ENCODE measurements around the gene PCCA.

Gene PCCA

DNA sequence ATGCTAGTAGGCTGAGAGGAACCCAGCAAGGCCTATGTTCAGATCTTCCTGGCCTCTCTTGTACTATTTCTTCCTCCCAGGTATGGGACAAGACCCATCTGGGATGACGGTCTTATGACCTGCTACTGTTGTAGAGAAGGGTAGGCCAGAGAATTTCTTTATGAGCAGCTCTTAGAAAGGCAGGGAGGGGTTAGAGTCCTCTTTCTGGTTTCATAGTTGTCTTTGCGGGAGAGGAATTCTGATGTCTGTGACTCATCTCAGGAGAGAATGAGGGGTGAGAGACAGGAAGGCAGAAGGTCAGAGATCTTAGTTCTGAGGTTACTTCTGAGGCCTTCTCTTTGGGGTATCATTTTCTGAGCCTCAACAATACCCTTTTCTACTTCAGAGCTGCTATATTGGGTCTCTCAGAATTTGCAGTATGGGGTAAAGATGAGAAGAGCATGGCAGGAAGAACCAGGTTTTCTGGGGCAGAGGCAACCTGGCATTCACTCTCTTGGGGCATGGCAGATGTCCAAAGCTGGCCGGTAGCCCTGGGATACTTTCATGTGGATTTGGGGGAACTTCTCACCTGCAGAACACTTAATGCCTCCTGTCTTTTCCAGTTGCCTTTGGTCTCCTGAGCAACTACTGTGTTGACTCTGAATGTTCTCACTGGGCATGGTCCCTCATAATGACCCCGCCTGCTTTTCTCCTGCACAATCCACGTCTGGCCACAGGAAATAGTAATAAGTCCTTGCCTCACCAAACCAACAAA is 345.3 kb downstream of the PCCA start:
- no peak for FAIRE-seq

DNA sequence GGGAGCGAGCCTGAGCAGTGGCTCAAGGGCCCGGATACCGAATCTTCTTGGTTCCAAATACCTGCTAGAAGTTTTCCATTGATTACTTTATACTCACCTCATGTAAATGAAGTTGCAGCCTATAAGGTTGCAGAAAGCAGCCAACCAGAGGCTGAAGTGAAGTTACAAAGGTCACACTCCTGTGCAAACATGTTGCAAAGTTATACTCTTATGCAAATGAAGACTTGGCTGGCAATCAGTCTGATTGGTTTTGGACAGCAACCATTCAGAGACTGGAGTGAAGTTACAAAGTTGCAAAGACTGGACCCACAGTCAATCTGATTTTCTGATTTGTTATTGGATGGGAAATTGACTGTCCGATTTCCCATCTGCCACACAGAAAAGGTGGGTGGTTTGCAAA is 347.2 kb downstream of the PCCA start:
- no peak for FAIRE-seq

DNA sequence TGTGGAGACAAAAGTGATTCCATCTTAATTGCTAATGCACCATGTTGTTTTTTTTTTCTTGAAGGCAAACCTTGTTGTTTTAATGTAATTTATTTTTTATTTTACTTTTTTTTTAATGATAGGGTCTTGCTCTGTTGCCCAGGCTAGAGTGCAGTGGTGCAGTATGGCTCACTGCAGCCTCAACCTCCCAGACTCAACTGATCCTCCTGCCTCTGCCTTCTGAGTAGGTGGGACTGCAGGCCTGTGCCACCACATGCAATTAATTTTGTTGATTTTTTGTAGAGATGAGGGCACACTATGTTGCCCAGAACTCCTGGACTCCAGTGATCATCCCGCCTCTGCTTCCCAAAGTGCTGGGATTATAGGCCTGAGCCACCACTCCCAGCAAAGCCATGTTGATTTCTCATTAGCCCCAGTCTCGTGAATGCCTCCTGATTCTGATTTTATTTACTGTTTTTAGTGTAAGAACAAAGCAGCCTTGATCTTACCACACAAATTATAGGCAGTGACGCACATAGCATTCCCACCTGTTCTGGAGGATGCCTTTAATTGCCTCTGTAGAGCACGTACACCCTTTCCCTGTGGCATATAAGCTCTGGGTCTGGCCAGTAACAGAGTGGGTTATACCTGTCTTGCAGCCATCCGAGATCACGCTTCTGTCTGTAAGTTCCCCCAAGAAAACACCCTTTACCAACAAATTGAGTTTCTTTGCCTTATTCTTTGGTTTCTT is 349.3 kb downstream of the PCCA start:
- no peak for FAIRE-seq

DNA sequence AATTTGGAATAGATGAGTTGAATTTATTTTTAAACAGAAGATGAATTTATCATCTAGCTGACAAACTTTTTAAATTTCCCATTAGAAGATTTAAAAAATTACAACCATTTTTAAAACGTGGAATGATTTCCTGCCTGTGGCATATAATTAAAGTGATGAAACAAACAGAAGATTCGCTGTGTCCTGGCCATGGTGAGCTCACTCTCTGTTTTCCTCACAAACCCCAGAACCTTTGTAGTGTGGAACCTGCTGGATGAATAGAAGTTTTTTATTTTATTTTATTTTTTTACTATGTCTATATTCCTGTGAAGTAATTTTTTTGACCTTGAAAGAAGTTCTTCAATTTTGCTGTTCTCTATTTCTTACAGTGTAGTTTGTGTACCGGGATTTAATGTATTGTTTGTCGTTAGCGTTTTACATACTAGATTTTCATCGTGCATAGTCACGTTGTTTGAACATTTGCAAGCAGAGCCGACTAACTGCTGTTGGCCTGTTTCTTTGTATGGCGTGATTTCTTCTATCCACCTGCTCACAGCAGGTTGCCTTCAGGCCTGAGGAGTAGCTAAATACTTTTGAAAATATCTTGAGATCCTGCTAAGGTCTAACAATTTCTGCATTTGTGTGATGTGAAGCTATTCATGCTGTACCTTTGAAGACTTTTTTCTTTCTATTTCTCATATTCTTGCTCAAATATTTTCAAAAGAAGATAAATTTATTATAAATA is 350.5 kb downstream of the PCCA start:
- FAIRE-seq, result no peak

DNA sequence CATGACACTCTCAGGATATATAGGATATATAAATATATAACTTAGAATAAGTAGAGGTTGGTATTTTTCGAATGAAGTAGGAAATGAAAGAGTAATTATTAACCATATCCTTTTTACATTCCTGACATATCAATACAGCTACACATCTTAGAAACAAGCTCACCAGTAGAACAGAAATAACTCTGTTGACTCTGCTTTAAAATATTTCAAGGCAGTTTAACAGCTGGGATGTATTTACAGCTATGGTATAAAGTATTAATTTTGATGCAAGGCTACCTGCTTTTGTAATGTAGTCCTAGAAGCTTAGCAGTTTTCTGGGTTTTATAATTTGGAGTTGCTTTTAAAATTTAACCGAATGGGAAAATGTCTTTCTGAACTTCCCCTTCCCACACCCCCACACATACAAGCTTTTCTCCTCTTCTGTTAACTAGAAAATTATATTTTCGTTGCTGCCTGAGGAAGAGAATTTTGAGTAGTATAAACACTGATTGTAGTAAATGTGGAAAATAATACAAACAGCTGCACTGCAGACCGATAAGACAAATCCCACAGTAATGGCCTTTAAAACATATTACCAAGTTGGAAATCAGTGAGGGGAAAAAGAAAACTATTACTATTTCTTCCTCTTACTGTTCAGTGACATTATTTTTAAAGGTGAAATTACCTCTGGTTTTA is 352.0 kb downstream of the PCCA start:
- no peak for FAIRE-seq

DNA sequence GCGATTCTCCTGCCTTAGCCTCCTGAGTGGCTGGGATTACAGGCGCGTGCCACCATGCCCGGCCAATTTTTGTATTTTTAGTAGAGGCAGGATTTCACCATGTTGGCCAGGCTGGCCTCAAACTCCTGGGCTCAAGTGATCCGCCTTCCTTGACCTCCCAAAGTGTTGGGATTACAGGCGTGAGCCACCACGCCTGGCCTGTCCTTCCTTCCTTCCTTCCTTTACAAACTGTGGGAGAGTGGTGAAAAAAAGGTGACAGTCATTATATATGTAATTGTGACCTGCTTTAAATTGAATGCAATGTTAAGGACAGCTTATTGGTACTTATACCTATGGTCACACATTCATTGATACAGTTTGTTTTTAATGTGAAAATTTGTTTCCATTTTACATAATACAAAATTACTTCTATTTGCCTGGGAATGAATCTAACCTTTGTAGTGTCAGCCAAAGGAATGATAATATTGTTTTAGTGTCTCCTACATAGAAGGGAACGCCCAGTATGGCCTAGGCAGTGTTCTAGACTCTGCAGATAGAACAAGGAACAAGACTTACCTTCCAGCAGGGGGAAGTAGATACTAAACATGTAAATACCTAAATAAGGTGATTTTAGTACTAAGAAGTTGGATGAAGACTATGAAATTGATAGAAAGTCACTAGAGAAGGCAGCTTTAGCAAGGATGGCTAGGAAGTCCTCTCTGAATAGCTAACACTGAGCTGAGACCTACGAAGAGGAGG is 353.4 kb downstream of the PCCA start:
- FAIRE-seq, result no peak

DNA sequence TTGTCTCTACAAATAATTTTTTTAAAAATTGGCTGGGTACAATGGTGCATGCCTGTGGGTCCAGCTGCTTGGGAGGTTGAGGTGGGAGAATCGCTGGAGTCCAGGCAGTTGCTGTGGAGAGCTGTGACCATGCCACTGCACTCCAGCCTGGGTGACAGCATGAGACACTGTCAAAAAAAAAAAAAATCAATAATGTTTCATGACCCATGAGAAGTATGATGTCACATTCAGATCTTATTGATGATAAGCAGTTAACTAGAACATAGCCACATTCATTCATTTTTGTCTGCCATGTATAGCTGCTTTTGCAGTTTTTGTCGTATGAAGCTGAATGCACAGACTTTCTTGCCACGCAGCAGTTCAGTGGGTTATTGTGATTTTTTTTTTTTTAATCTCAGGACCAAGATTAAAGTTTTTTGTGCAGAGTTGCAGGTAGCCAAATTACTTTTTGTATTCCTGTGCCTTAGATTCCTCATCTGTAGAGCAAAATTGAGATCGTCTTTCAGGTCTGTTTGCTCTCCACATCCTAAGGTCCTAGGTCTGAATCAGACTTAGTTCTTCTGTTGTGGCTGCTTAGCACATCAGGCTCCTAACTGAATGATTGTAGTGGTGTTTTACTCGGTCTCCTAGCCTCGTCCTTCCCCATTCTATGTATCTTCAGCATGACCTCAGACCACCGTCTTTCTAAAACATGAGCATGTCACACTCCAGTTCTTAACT is 354.5 kb downstream of the PCCA start:
- FAIRE-seq, result no peak

DNA sequence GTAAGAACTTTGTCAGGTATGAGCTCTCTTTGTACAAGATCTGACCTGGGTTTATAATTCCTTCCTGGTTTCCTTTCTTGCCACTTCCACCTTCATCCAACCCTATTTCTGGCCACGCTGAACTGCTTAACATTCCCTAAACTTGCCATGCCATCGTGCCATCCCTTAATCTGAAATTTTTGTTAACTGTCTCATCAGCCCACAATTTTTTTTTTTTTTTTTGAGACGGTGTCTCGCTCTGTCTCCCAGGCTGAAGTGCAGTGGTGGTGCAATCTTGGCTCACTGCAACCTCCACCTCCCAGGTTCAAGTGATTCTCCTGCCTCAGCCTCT is 355.1 kb downstream of the PCCA start:
- no peak for FAIRE-seq

DNA sequence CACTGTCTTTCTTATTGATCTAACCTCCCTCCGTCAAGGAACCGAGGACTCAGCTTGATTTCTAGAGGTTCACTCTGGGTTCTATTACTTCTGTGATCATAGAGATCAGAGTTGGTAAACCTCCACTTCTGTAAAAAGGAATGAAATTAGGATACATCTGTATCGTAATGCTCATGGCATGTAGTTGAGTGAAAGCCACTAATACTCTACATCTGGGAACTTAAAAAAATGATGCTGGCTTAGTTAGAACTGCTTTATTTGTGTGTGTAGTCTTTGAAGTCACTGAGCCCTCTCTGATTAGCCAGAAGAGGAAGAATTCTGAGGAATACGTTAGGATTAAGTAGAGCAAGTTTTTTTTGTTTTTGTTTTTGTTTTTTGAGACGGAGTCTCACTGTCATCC is 358.9 kb downstream of the PCCA start:
- no peak for FAIRE-seq

DNA sequence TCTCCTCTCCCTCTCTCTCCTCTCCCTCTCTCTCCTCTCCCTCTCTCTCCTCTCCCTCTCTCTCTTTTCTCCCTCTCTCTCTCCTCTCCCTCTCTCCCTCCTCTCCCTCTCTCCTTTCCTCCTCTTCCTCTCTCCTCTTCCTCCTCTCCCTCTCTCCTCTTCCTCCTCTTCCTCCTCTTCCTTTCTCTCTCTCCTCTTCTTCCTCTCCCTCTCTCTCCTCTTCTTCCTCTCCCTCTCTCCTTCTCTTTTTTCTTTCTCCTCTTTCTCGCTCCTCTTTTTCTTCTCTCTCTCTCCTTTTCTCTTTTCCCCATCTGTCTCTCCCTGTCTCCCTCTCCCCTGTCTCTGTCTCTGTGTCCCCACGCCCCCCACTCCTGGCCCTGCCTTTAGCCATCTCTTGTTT is 363.0 kb downstream of the PCCA start:
- no peak for FAIRE-seq

DNA sequence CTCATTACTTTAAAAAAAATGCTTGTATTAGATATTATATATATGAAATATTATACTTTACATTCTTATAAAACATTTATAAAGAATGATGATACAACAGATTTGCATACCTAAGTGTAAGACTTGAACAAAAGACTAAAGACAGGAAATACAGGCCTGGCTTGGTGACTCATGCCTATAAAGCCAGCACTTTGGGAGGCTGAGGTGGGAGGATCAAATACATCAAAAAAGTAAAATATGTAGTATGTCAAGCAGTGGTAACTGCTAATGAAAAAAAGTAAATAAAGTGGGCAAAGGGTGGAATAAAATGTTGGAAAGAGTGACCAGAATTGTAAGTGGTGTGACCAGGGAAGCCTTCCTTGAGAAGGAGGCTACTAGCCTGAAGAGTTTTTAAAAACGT is 366.0 kb downstream of the PCCA start:
- FAIRE-seq, result no peak

DNA sequence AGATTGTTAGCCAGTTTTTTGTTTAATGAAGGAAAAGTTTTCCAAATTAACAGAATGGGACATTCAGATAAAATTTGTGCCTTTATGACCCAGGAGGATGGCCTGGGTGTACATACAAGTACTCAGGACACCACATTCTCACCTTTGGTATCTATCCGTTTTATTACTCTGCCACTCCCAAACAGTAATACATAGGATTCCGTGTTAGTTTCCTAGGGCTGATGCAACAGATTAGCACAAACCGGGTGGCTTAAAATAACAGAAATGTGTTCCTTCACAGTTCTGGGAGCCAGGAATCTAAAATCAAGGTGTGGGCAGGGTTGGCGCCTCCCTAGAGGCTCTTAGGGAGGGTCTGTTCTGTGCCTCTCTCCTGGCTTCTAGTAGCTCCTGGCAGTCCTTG is 369.8 kb downstream of the PCCA start:
- FAIRE-seq, result no peak

DNA sequence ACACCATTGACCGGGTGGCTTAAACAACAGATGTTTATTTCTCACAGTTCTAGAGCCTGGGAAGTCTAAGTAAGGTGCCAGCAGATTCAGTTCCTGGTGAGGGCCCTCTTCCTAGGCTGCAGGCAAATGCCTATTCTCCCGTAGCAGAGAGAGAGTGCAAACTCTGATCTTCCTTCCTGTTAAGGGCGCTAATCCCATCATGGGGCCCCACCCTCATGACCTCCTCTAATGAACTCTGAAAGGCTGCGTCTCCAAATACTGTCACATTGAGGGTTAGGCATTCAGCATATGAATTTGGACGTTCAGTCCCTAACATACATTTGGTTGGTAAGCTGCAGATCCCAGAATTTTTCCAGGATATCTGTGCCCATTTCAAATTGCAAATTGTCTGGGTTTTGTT is 370.9 kb downstream of the PCCA start:
- no peak for FAIRE-seq

DNA sequence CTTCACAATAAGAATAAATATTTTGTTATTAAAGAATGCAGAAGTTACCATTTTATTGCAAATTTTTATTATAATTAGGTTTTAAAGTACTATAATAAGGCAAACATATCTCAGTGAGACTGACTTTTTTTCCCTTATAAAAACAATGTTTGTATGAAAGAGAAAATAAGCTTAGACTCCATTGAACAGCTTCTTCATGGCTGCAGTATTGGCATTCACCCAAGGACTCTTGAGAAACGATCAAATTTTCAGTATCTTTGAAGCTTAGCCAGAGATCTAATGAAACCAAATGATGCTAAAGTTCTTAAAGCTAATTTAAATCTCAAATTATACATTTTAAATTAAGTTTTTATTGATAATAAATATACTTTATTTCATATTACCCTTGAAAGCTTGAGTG is 371.4 kb downstream of the PCCA start:
- FAIRE-seq, result no peak

DNA sequence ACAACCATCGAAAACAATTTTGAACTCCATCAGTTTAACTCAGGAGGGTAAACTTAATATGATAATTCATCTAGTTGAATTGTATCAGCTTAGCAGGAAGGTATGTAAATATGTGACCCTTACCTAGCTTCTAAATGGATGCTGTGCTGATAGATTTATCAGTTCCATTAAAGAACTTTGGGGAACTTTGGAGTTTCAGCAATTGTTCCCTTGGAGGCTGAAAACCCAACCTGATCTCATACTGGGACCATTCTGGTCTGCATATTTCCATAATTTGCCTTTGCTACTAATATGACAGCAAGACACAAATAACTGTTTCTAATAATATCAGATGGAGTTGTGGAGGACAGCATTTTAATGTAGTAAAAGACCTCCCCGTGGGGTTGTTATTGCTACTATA is 371.9 kb downstream of the PCCA start:
- FAIRE-seq, result no peak

DNA sequence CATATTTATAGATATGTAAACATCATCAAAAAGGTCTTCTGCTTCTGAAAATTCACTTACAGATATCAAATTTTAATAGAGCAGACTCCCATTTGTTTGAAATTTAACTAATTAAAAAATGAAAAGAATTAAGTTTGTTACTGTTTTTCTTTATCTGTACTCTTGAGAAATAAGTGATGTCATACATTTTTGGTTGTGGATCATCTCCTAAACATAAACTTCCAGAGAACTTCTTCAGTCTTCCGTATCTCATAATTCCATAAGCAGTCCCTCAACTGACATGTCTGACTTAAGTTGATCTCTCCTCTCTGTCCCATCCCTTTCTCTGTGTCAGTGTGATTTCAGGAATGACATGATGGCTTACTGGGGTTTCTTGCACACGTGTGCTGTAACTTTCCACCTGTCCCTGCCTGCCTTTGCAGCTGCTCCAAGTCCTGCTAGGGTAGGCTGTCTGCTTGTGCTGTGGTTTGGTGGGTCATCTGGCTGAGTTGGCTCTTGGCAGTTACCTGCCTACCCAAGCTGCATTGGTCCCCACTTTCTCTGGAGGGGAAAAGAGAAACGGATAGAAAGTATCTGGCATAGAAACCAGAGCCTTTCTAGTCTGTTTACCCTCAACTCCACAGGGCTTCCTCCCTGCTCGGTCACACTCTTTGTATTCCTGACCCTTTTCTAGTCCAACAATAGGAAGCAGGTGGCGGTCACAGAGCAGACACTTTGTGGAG is 372.6 kb downstream of the PCCA start:
- FAIRE-seq, result no peak

DNA sequence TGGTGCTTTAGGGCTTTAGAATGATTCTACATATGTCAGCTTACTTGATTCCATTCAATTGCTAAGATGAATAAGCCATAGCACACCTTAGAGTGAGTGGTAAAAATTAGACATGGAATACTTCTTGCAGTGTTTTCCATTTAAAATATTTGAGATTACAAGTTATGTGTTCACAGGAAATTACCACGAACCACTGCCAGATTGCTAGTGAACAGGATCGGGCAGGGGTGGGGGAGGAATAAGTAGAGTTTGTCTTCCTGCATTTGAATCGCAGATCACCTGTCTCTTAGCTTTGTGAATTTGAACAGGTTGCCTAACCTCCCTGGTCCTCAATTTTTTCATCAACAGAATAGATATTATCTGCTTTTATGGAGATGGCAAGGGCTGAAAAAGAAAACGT is 375.1 kb downstream of the PCCA start:
- no peak for FAIRE-seq

DNA sequence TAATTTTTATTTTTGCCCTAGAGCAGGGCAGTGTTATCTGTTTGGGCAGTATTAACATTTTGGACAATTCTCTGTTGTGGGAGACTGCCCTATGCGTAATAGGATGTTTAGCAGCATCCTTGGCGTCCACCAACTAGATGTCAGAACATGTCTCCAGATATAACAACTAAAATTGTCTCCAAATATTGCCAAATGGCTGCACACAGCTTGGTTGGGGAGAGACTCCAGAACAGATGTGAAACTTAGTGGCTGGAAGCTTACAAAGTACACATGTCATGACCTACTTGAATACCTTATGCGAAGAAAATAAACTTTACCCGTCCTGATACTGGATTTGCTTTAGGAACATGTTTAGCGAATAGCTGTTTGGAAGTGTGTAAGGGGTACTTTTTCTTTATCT is 376.7 kb downstream of the PCCA start:
- FAIRE-seq, result no peak

DNA sequence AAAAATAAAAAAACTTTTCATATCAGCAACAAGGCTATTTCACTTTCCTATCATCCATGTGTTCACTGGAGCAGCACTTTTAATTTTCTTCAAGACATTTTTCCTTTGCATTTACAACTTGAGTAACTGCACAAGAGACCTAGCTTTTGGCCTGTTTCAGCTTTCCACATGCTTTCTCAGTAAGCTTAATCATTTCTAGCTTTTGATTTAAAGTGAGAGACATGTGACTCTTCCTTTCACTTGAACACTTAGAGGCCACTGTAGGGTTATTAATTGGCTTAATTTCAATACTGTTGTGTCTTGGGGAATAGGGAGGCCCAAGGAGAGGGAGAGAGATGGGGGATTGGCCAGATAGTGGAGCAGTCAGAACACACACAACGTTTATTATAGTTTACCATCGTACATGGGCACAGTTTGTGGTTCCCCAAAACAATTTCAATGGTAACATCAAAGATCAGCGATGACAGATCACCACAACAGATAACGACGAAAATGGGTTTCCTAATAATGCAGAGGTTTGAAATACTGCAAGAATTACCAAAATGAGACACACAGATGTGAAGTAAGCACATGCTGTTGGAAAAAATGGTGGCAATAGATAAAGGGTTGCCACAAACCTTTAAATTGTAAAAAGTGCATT is 382.1 kb downstream of the PCCA start:
- FAIRE-seq, result no peak

DNA sequence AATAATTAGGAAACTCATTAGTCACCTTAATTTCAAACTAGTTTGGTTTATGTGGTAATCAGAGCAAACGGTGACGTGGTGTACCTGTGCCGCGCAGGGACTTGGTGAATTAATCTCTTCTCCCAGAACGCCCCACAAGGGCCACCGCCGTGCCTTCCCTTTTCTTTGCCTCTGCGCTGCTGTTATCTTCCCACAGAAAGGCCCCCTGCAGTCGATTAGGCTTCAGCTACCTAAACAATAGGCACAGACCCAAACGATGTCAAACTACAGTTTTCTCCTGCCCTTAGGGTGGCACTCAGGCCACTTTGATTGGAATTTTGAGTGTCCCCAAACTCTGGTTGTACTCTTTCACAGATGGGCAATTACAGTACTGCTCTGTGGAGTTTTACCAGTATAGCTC is 384.2 kb downstream of the PCCA start:
- no peak for FAIRE-seq

DNA sequence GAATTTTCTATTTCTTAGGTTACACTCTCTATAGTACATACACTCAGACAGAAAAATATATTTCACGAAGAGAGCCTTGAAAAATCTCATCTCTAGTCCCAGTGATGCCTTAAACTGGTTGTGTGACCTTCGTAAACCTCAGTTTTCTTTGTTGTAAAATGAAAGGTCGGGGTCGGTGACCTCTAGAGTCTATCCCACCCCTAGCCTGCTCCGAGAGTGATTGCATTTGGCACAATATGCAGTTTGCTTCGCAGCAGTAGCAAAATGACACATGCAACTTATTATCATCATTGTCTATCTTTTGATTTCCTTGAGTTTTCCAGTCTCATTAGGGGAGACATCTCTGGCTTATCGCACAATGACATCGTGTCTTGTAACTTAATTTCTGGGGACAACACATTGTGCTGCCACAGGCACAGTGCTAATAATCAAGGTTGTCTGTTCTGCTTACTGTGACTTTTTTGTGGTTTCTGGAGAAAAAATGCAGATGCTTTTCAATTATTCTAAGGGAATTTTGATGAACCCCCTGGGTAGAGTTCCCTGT is 384.7 kb downstream of the PCCA start:
- no peak for FAIRE-seq
